Type B pancreatic cell (in vitro differentiated cells): ENCODE results near the gene AARS1. TPM values are rescaled to one million over a fixed set of nuclear protein-coding genes. Genes with fewer than 3 reads are reported as not detected.
"Not testable (repeated sequence)": the region's sequence is repeated elsewhere in the genome, so short reads cannot be mapped to it uniquely, and the experiment has no call there.

Experiments
- DNase-seq: peaks from one replicate; pipeline ENCODE4 v3.0.0; 2021; ENCODE audit warnings: mixed read lengths; ENCODE audit not compliant: unreplicated experiment; ENCODE audit errors: extremely low spot score
- H3K27ac Mint-ChIP-seq: 2 replicates; pipeline ENCODE4 v1.8.0; 2021; ENCODE audit warnings: mild to moderate bottlenecking, mixed read lengths
- H3K27me3 Mint-ChIP-seq: 2 replicates; pipeline ENCODE4 v1.8.0; 2021; ENCODE audit warnings: mixed read lengths
- H3K36me3 Mint-ChIP-seq: 2 replicates; pipeline ENCODE4 v1.8.0; 2021; ENCODE audit warnings: mixed read lengths
- H3K4me1 Mint-ChIP-seq: one replicate; pipeline ENCODE4 v1.8.0; 2021; ENCODE audit warnings: mixed read lengths; ENCODE audit not compliant: unreplicated experiment
- H3K4me3 Mint-ChIP-seq: 2 replicates; pipeline ENCODE4 v1.8.0; 2021; ENCODE audit warnings: mild to moderate bottlenecking, mixed read lengths
- H3K9me3 Mint-ChIP-seq: 2 replicates; pipeline ENCODE4 v1.8.0; 2021; ENCODE audit warnings: mixed read lengths
- total RNA-seq: library from RNA; stranded (reverse); gene quantifications from 2 replicates; pipeline ENCODE4 v1.2.1, GENCODE V29; 2021; ENCODE audit warnings: low replicate concordance

AARS1 gene
- total RNA-seq, 1 donor from 2014 or later: 112 TPM

GRCh38 chr16:70204010-70204409, 85.3 kb downstream of the AARS1 start:
- not testable (repeated sequence) for H3K9me3 Mint-ChIP-seq, H3K4me3 Mint-ChIP-seq, DNase-seq, H3K27ac Mint-ChIP-seq, H3K27me3 Mint-ChIP-seq, H3K4me1 Mint-ChIP-seq
- peaks cover 11% of the 10 kb centered on the region for H3K36me3 Mint-ChIP-seq

- H3K27ac Mint-ChIP-seq, H3K9me3 Mint-ChIP-seq, DNase-seq, H3K27me3 Mint-ChIP-seq, H3K4me1 Mint-ChIP-seq, H3K4me3 Mint-ChIP-seq: not testable (repeated sequence)
- peaks cover 11% of the 10 kb centered on the region for H3K36me3 Mint-ChIP-seq
These were observed 85.8 kb downstream of the AARS1 start for GRCh38 chr16:70203508-70203907.

Other genes starting within 250 kb of the AARS1 start
- gene PDPR, start 175.2 kb downstream of the AARS1 start, total RNA-seq: 15.3 and 29.9 TPM in 2 replicates
- gene CLEC18C, start 115.7 kb downstream of the AARS1 start, total RNA-seq: 1.1 TPM in 1 of 2 replicates, not detected in the other
- gene EXOSC6, start 37.6 kb downstream of the AARS1 start, total RNA-seq: 22.0 and 27.5 TPM in 2 replicates
- 27.4 and 32.2 TPM in 2 replicates for gene DDX19B, start 9.7 kb upstream of the AARS1 start, total RNA-seq
- 41.4 and 52.7 TPM in 2 replicates for gene DDX19A, start 57.4 kb upstream of the AARS1 start, total RNA-seq
- 8.5 and 37.2 TPM in 2 replicates for gene ST3GAL2, start 149.6 kb upstream of the AARS1 start, total RNA-seq
- 19.5 and 23.9 TPM in 2 replicates for gene FCSK, start 165.1 kb upstream of the AARS1 start, total RNA-seq
- gene COG4, start 234.0 kb upstream of the AARS1 start, total RNA-seq: 79.0 and 96.8 TPM in 2 replicates
- gene SF3B3, start 234.3 kb upstream of the AARS1 start, total RNA-seq: 283 and 429 TPM in 2 replicates